ENCODE measurements around the gene PARD6G.

Gene PARD6G

GRCh38 chr18:80213182-80213581 lies 34.1 kb downstream of the PARD6G start:
- Histone ChIP-seq H3K4me1 (no peaks in the 10 kb centered on the region), H3K27me3 (no peaks in the 10 kb centered on the region), H3K4me3 (no peak overlapping the region), H3K27ac (no peak overlapping the region), H3K36me3 (no peaks in the 10 kb centered on the region), H3K9me3 (no peaks in the 10 kb centered on the region)
- no peak for TF ChIP-seq CTCF (IDR thresholded peaks at IDR 0.05)
- no peak for DNase-seq
- intact Hi-C loops (cut with DNase I; ENCODE audit: low total_unique reads), result no loop called here

GRCh38 chr18:80210312-80211083 lies 36.8 kb downstream of the PARD6G start:
- Histone ChIP-seq H3K27ac (no peak overlapping the region), H3K27me3 (no peaks in the 10 kb centered on the region), H3K4me3 (no peak overlapping the region), H3K4me1 (no peaks in the 10 kb centered on the region), H3K9me3 (no peaks in the 10 kb centered on the region), H3K36me3 (no peaks in the 10 kb centered on the region)
- DNase-seq, result no peak
- intact Hi-C loops (cut with DNase I; ENCODE audit: low total_unique reads), result no loop called here
- no peak for TF ChIP-seq CTCF (IDR thresholded peaks at IDR 0.05)

GRCh38 chr18:80208620-80209019 lies 38.7 kb downstream of the PARD6G start:
- Histone ChIP-seq H3K4me1 (no peaks in the 10 kb centered on the region), H3K36me3 (no peaks in the 10 kb centered on the region), H3K27ac (no peak overlapping the region), H3K4me3 (no peak overlapping the region), H3K9me3 (no peaks in the 10 kb centered on the region), H3K27me3 (no peaks in the 10 kb centered on the region)
- DNase-seq, result no peak
- no peak for TF ChIP-seq CTCF (IDR thresholded peaks at IDR 0.05)
- intact Hi-C loops (cut with DNase I; ENCODE audit: low total_unique reads), result no loop called here

GRCh38 chr18:80205294-80205693 lies 42.0 kb downstream of the PARD6G start:
- Histone ChIP-seq H3K4me3 (no peak overlapping the region), H3K4me1 (no peaks in the 10 kb centered on the region), H3K27me3 (no peaks in the 10 kb centered on the region), H3K36me3 (no peaks in the 10 kb centered on the region), H3K9me3 (no peaks in the 10 kb centered on the region), H3K27ac (no peak overlapping the region)
- DNase-seq, result no peak
- TF ChIP-seq CTCF (IDR thresholded peaks at IDR 0.05), result no peak
- intact Hi-C loops (cut with DNase I; ENCODE audit: low total_unique reads), result no loop called here

- H3K4me3 ChIP-seq, result no peak overlapping the region
- TF ChIP-seq CTCF (IDR thresholded peaks at IDR 0.05), result no peak
- no peaks in the 10 kb centered on the region for H3K4me1 ChIP-seq
- no peaks in the 10 kb centered on the region for H3K36me3 ChIP-seq
- H3K9me3 ChIP-seq, result no peaks in the 10 kb centered on the region
- H3K27me3 ChIP-seq, result no peaks in the 10 kb centered on the region
- H3K27ac ChIP-seq, result no peak overlapping the region
- intact Hi-C loops (cut with DNase I; ENCODE audit: low total_unique reads), result no loop called here
- no peak for DNase-seq
Measured at GRCh38 chr18:80204142-80204541, 43.2 kb downstream of the PARD6G start.

All from tibial artery (tissue), 4 donors.